H1 (cell line): ENCODE data around the gene MGME1. TPM values are rescaled to one million over a fixed set of nuclear protein-coding genes. Genes with fewer than 3 reads are reported as not detected.

Experiments
- CTCF ChIA-PET: fragments of 300-600 bp; sonication (Branson Sonifier 250); formaldehyde crosslinking; loops from one replicate; lab custom pipeline; 2021; ENCODE audit not compliant: partially characterized antibody; lab: Charles Lee
- POLR2A ChIA-PET: fragments of 300-600 bp; sonication (Branson Sonifier 250); formaldehyde crosslinking; loops from one replicate; lab custom pipeline; 2021; ENCODE audit warnings: inconsistent platforms; ENCODE audit not compliant: partially characterized antibody; lab: Charles Lee
- DNase-seq, 2 experiments: peaks; one replicate each; pipeline versions ENCODE4 v3.0.0 to v3.0.0-alpha.2; 2010 to 2022; ENCODE audit warnings: low spot score in 2 of 2, low read depth in 1 of 2, mixed read lengths in 1 of 2
- FAIRE-seq: peaks from 2 replicates; lab custom pipeline; 2011; peaks lifted over from hg19 to GRCh38; lab: Jason Lieb, UNC
- H2AFZ ChIP-seq: 2 replicates; pipeline ENCODE4 v1.8.1; 2012; ENCODE audit warnings: low read length, inconsistent platforms
- H2AK5ac ChIP-seq: 2 replicates; pipeline ENCODE4 v1.6.1; 2013; ENCODE audit warnings: low read depth, low read length
- H2BK120ac ChIP-seq: replicated peaks from 2 replicates; pipeline ENCODE3; 2013; ENCODE audit warnings: low read depth, low read length, inconsistent platforms
- H2BK12ac ChIP-seq: 2 replicates; pipeline ENCODE4 v1.6.1; 2013; ENCODE audit warnings: low read depth, low read length
- H2BK15ac ChIP-seq: 2 replicates; pipeline ENCODE4 v1.6.1; 2013; ENCODE audit warnings: low read length
- H2BK20ac ChIP-seq: 2 replicates; pipeline ENCODE4 v1.6.1; 2013; ENCODE audit warnings: low read length
- H2BK5ac ChIP-seq: 2 replicates; pipeline ENCODE4 v1.6.1; 2013; ENCODE audit warnings: low read depth, low read length
- H3K14ac ChIP-seq: 2 replicates; pipeline ENCODE4 v1.6.1; 2013; ENCODE audit warnings: inconsistent platforms; ENCODE audit not compliant: insufficient read length
- H3K18ac ChIP-seq: 2 replicates; pipeline ENCODE4 v1.6.1; 2013; ENCODE audit warnings: low read length; ENCODE audit errors: extremely low read depth
- H3K23ac ChIP-seq: 2 replicates; pipeline ENCODE4 v1.6.1; 2013; ENCODE audit warnings: inconsistent platforms; ENCODE audit not compliant: insufficient read length
- H3K23me2 ChIP-seq: 2 replicates; pipeline ENCODE4 v1.6.1; 2013; ENCODE audit warnings: low read depth, low read length
- H3K27ac ChIP-seq: 2 replicates; pipeline ENCODE4 v1.6.1; 2011; ENCODE audit warnings: low read depth, low read length, inconsistent platforms
- H3K27me3 ChIP-seq, 4 experiments: replicated peaks in 1 of 4; 1 replicate in 1 of 4; 2 replicates in 3 of 4; pipeline versions ENCODE4 v1.6.1 to v1.8.1; 2011 to 2013; ENCODE audit warnings: low read length in 3 of 4, mild to moderate bottlenecking in 3 of 4, inconsistent platforms in 2 of 4, mixed read lengths in 2 of 4, moderate library complexity in 1 of 4; ENCODE audit not compliant: control insufficient read depth in 3 of 4, insufficient read depth in 3 of 4; ENCODE audit errors: extremely low read depth in 1 of 4
- H3K36me3 ChIP-seq, 4 experiments: 2 replicates each; pipeline versions ENCODE4 v1.6.1 to v1.8.1; 2011 to 2013; ENCODE audit warnings: mild to moderate bottlenecking in 4 of 4, low read length in 3 of 4, moderate library complexity in 2 of 4, control low read depth in 1 of 4, inconsistent platforms in 1 of 4; ENCODE audit not compliant: insufficient read depth in 4 of 4, control insufficient read depth in 2 of 4
- H3K4ac ChIP-seq: replicated peaks from 2 replicates; pipeline ENCODE3; 2013; ENCODE audit warnings: low read length, low read depth, mixed read lengths, inconsistent platforms; ENCODE audit not compliant: insufficient read length
- H3K4me1 ChIP-seq, 4 experiments: replicated peaks in 1 of 4; 1 replicate in 1 of 4; 2 replicates in 3 of 4; pipeline versions ENCODE4 v1.6.1 to v1.8.1; 2011 to 2013; ENCODE audit warnings: low read length in 3 of 4, inconsistent platforms in 2 of 4, mixed read lengths in 1 of 4; ENCODE audit not compliant: insufficient read depth in 4 of 4, control insufficient read depth in 3 of 4
- H3K4me2 ChIP-seq, 2 experiments: 2 replicates each; pipeline versions ENCODE4 v1.6.1 to v1.8.1; 2011 to 2013; ENCODE audit warnings: low read depth in 2 of 2, low read length in 2 of 2, control low read depth in 1 of 2, inconsistent platforms in 1 of 2, mild to moderate bottlenecking in 1 of 2; ENCODE audit not compliant: insufficient read depth in 1 of 2
- H3K4me3 ChIP-seq, 4 experiments: fragments of 200-600, 300-600 bp in 1 of 4; sonication (generic), shearing (Covaris generic), sonication (Bioruptor Twin) in 1 of 4; 2 replicates each; pipeline versions ENCODE4 v1.5.1 to v1.8.1; 2011 to 2016; ENCODE audit warnings: low read length in 4 of 4, low read depth in 3 of 4, control low read depth in 2 of 4, inconsistent platforms in 2 of 4, mild to moderate bottlenecking in 2 of 4, mixed read lengths in 1 of 4, moderate library complexity in 1 of 4; ENCODE audit not compliant: insufficient read depth in 2 of 4; ENCODE audit errors: extremely low read depth in 1 of 4
- H3K56ac ChIP-seq: replicated peaks from 2 replicates; pipeline ENCODE3; 2013; ENCODE audit warnings: low read depth, mild to moderate bottlenecking, mixed read lengths, low read length, inconsistent platforms; ENCODE audit not compliant: insufficient read length
- H3K79me1 ChIP-seq: 2 replicates; pipeline ENCODE4 v1.6.1; 2013; ENCODE audit warnings: low read depth, low read length, control low read depth
- H3K79me2 ChIP-seq, 2 experiments: 2 replicates each; pipeline versions ENCODE4 v1.6.1 to v1.8.1; 2012 to 2013; ENCODE audit warnings: low read length in 2 of 2, mild to moderate bottlenecking in 2 of 2, inconsistent platforms in 1 of 2; ENCODE audit not compliant: insufficient read depth in 2 of 2, control insufficient read depth in 1 of 2
- H3K9ac ChIP-seq, 4 experiments: replicated peaks in 1 of 4; 1 replicate in 1 of 4; 2 replicates in 3 of 4; pipeline versions ENCODE4 v1.6.1 to v1.8.1; 2011 to 2013; ENCODE audit warnings: low read depth in 3 of 4, low read length in 3 of 4, control low read depth in 2 of 4, mild to moderate bottlenecking in 2 of 4, moderate library complexity in 2 of 4, inconsistent platforms in 1 of 4; ENCODE audit errors: extremely low read depth in 1 of 4
- H3K9me3 ChIP-seq, 2 experiments: 2 replicates each; pipeline versions ENCODE4 v1.6.1 to v1.8.1; 2012 to 2013; ENCODE audit warnings: mild to moderate bottlenecking in 2 of 2, moderate library complexity in 2 of 2, control low read depth in 1 of 2, inconsistent platforms in 1 of 2, low read depth in 1 of 2, low read length in 1 of 2, mixed read lengths in 1 of 2; ENCODE audit not compliant: insufficient read depth in 2 of 2
- H4K20me1 ChIP-seq, 2 experiments: replicated peaks in 1 of 2; 2 replicates each; pipeline versions ENCODE3 to v1.8.1; 2011 to 2013; ENCODE audit warnings: inconsistent platforms in 2 of 2, low read length in 2 of 2, mild to moderate bottlenecking in 1 of 2; ENCODE audit not compliant: insufficient read depth in 2 of 2, control insufficient read depth in 1 of 2
- H4K5ac ChIP-seq: 2 replicates; pipeline ENCODE4 v1.6.1; 2013; ENCODE audit warnings: low read length, low read depth, mixed read lengths, inconsistent platforms; ENCODE audit not compliant: insufficient read length
- H4K8ac ChIP-seq: 2 replicates; pipeline ENCODE4 v1.8.0; 2013; ENCODE audit warnings: mild to moderate bottlenecking, moderate library complexity, low read length, inconsistent platforms; ENCODE audit not compliant: insufficient read depth; ENCODE audit errors: extremely low read depth
- H4K91ac ChIP-seq: replicated peaks from 2 replicates; pipeline ENCODE3; 2013; ENCODE audit warnings: low read length, mixed read lengths, inconsistent platforms; ENCODE audit not compliant: insufficient read length
- CTBP2 ChIP-seq: IDR thresholded peaks from 2 replicates; pipeline ENCODE4 v1.7.0; 2011; ENCODE audit warnings: borderline replicate concordance, mild to moderate bottlenecking, moderate library complexity, mixed read lengths, low read length; ENCODE audit not compliant: insufficient read depth, insufficient read length
- GTF2F1 ChIP-seq: IDR thresholded peaks from 2 replicates; pipeline ENCODE4 v1.6.1; 2012; ENCODE audit warnings: low read depth, low read length, improper control_type of control experiment, borderline replicate concordance
- MAFK ChIP-seq: IDR thresholded peaks from 2 replicates; pipeline ENCODE4 v1.6.1; 2012; ENCODE audit warnings: low read depth, mild to moderate bottlenecking, improper control_type of control experiment, low read length
- PHF8 ChIP-seq: fragments of 200-600 bp; sonication (generic); conservative IDR thresholded peaks from 2 replicates; pipeline ENCODE4 v1.7.1; 2012; ENCODE audit warnings: low read depth, mild to moderate bottlenecking, inconsistent platforms, low read length, moderate library complexity
- POLR2A ChIP-seq, 2 experiments: IDR thresholded peaks; 1 replicate in 1 of 2; 2 replicates in 1 of 2; pipeline ENCODE4 v1.6.1; 2011; ENCODE audit warnings: low read depth in 2 of 2, low read length in 2 of 2, mild to moderate bottlenecking in 2 of 2; ENCODE audit errors: control extremely low read depth in 1 of 2
- POLR2AphosphoS5 ChIP-seq: IDR thresholded peaks from 2 replicates; pipeline ENCODE4 v1.6.1; 2011; ENCODE audit warnings: low read depth, low read length
- WGBS, 2 experiments: shearing (Covaris generic) in 1 of 2; methylation state at CpG; one replicate each; pipeline versions ENCODE4 v1.1.6 to v1.1.7; 2013 to 2015; ENCODE audit warnings: low lambda C conversion rate in 2 of 2, mixed read lengths in 2 of 2, inconsistent platforms in 1 of 2, low coverage in 1 of 2, missing lambda C conversion rate in 1 of 2; ENCODE audit not compliant: insufficient replicate concordance in 2 of 2, insufficient coverage in 1 of 2, insufficient read length in 1 of 2; ENCODE audit errors: extremely low coverage in 1 of 2, missing lambda C conversion rate in 1 of 2; 5-methylcytosine and 5-hydroxymethylcytosine counted together
- polyA plus RNA-seq, 7 experiments: library from polyadenylated mRNA; depleted of rRNA in 3 of 7; stranded (reverse) in 5 of 7; unstranded in 2 of 7; fragments of >200 nt in 5 of 7; fragments of 200-250 nt in 2 of 7; gene quantifications; 1 replicate in 5 of 7; 2 replicates in 1 of 7; 4 replicates in 1 of 7; pipeline versions ENCODE4 v1.2.1 to v1.2.3, GENCODE V29; 2011 to 2013; ENCODE audit warnings: missing spikeins in 2 of 7, mixed read lengths in 2 of 7
- total RNA-seq: library from RNA; stranded (reverse); fragmentation: NEBNext Ultra II Directional; extraction: Animal tissue kit (Norgen Biotek cat#: 25700); gene quantifications from 2 replicates; pipeline ENCODE4 v1.2.1, GENCODE V29; 2021

Gene MGME1
- total and polyA plus RNA-seq, 2 of the 8 experiments (the other 6 are each of a cell fraction or from before 2014, with no cell fraction given): 27.7 to 59.0 TPM

- Histone ChIP-seq H3K79me2 (peaks cover 100% of the 10 kb centered on the region in 2 experiments), H4K8ac (no peak overlapping the region), H2BK5ac (no peak overlapping the region), H3K4me1 (peaks cover 2 to 33% (median 17%) of the 10 kb centered on the region in 4 experiments; a peak in 6 of 7 replicates), H3K23ac (no peak overlapping the region), H3K23me2 (peaks cover 7% of the 10 kb centered on the region; the same call in 1 of the 2 replicates), H3K4me3 (peak overlapping the region in 1 of 4 experiments; percentile 34; a peak in 2 of 8 replicates), H3K18ac (no peak overlapping the region), H3K4me2 (peak overlapping the region; percentile 26 to 98; a peak in 2 of 4 replicates), H2BK20ac (no peak overlapping the region), H3K27ac (no peak overlapping the region), H3K79me1 (no peaks in the 10 kb centered on the region), H2BK120ac (no peak overlapping the region), H2BK12ac (no peak overlapping the region), H3K36me3 (peaks cover 3 to 21% (median 4%) of the 10 kb centered on the region in 4 experiments; a peak in 5 of 8 replicates), H2AK5ac (no peak overlapping the region), H4K5ac (no peak overlapping the region), H4K20me1 (peaks cover 65 to 66% of the 10 kb centered on the region in 2 experiments), H3K4ac (no peak overlapping the region), H3K14ac (no peak overlapping the region), H3K56ac (no peak overlapping the region), H4K91ac (no peak overlapping the region), H2AFZ (no peak overlapping the region), H3K9ac (no peak overlapping the region), H2BK15ac (no peak overlapping the region), H3K9me3 (no peaks in the 10 kb centered on the region), H3K27me3 (no peaks in the 10 kb centered on the region)
- CTCF ChIA-PET: no interaction called here
- DNase-seq: no peak
- 91% methylated on average over 1 of the region's 1 CpG; no CpG with 5 or more reads in 1 of the 2 experiments for WGBS, 2 experiments
- FAIRE-seq: no peak
- POLR2A ChIA-PET: interaction anchor here (2.2 to 20.7 kb wide), 3 partner anchors 12 to 29 kb away, joined by 10 to 424 read pairs (median 65); no protein-coding TSS in a partner anchor
- TF ChIP-seq PHF8 (no peak), CTBP2 (no peak), GTF2F1 (no peak), POLR2A (IDR thresholded peaks at IDR 0.05; ENCODE audit: control extremely low read depth in 1 of 2, low read depth in 2 of 2, low read length in 2 of 2) (peak in 1 of 2 experiments; percentile 28; a peak in 2 of 3 replicates), POLR2AphosphoS5 (no peak), MAFK (no peak)
Observed at GRCh38 chr20:17961587-17961940, 7.3 kb upstream of the MGME1 start.
